ENCODE results near the gene C12orf54. TPM values are rescaled to one million over a fixed set of nuclear protein-coding genes. Genes with fewer than 3 reads are reported as not detected.
"Not testable (repeated sequence)": the region's sequence is repeated elsewhere in the genome, so short reads cannot be mapped to it uniquely, and the experiment has no call there.

The C12orf54 gene
- total RNA-seq, 1 donor from 2014 or later, result not detected

DNA sequence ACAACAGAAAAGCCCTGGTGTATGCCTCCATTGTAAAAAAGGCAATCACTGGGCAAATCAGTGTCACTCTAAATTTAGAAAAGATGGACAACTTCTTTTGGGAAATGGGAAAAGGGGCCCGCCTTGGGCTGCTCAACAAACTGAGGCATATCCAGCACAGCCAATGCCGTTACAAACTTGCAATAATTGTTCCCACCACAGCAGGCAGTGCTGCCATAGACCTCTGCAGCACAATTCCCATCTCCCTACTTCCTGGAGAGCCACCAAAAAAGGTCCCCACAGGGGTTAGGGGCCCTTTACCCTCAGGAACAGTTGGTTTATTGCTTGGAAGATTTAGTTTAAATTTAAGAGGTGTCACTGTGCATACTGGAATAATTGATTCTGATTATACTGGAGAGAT lies 26.7 kb downstream of the C12orf54 start:
- DNase-seq (ENCODE audit: low read depth in 2 of 2), result no peak

DNA sequence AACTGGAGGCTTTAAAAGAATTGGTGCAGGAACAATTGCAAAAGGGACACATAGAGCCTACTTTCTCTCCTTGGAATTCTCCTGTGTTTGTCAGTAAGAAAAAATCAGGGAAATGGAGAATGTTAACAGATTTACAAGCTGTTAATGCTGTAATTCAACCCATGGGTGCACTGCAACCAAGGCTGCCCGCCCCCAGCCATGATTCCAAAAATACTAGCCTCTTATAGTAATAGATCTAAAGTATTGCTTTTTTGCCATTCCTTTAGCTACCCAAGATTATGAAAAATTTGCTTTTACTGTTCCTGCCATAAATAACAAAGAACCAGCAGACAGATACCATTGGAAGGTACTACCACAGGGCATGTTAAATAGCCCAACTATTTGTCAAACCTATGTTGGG lies 27.8 kb downstream of the C12orf54 start:
- DNase-seq (ENCODE audit: low read depth in 2 of 2), result no peak

DNA sequence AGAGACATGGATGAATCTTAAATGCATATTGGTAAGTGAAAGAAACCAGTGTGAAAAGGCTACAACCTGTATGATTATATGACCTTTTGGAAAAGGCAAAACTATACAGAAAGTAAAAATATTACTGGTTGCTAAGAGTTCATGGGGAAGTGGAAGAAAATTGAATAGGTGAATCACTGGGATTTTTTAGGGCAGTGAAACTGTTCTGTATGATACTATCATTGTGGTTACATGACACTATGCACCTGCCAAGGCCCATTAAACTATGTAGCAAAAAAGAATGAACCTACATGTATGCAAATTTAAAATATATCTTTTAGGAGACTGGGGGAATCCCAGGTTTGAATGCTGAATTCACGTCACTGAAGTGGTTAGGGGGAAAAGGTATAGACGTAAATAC lies 30.6 kb downstream of the C12orf54 start:
- DNase-seq (ENCODE audit: low read depth in 2 of 2), result no peak

DNA sequence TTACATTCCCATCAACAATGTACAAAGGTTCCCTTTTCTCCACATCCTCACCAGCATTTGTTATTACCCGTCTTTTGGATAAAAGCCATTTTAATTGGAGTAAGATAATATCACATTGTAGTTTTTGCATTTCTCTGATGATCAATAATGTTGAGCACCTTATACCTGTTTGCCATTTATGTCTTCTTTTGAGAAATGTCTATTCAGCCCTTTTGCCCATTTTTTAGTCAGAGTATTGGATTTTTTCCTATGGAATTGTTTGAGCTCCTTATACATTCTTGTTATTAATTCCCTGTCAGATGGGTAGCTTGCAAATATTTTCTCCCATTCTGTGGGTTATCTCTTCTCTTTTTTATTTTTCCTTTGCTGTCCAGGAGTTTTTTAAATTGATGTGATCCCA lies 32.4 kb downstream of the C12orf54 start:
- DNase-seq (ENCODE audit: low read depth in 2 of 2), result no peak

DNA sequence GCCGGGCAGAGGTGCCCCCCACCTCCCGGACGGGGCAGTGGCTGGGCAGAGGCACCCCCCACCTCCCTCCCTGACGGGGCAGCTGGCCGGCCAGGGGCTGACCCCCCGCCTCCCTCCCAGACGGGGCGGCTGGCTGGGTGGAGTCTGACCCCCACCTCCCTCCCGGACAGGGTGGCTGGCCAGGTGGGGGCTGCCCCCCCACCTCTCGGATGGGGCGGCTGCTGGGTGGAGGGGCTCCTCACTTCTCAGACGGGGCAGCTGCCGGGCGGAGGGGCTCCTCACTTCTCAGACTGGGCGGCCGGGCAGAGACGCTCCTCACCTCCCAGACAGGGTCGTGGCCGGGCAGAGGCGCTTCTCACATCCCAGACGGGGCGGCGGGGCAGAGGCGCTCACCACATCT lies 38.1 kb downstream of the C12orf54 start:
- DNase-seq (ENCODE audit: low read depth in 2 of 2), result not testable (repeated sequence)

DNA sequence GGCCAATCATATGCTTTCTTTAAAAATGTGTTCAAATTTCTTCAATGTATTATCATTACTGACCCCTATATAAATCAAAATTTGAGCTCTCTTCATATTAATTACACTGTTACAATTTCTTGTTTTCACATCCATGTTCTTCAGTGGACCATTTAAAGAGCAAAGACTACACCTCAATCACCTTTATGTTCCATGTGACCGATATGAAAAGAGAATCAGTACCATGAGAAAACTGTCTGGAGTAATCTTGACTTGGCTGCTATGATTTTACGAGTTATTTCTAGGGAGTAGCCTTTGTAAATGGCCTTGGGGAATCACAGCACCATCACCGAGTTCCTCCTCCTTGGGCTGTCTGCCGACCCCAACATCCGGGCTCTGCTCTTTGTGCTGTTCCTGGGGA lies 43.0 kb downstream of the C12orf54 start, which contains the start of gene OR8S1:
Gene OR8S1, plus strand, starts transcription at position 301 of the 400 bp plus-strand sequence. Its CDS starts 0 bp downstream, at position 301.
- no peak for DNase-seq (ENCODE audit: low read depth in 2 of 2)

GRCh38 chr12:48527891-48528670 lies 45.8 kb downstream of the C12orf54 start:
- no peak for DNase-seq (ENCODE audit: low read depth in 2 of 2)

DNA sequence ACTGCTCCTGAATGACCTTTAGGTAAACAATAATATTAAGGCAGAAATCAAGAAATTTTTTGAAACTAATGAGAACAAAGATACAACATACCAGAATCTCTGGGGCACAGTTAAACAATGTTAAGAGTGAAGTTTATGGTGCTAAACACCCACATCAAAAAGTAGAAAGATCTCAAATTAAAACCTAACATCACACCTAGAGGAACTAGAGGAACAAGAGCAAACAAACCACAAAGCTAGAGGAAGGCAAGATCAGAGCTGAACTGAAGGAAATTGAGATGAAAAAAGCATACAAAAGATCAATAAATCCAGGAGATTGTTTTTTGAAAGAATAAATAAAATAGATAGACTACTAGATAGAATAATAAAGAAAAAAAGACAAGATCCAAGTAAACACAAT lies 50.3 kb downstream of the C12orf54 start:
- no peak for DNase-seq (ENCODE audit: low read depth in 2 of 2)

DNA sequence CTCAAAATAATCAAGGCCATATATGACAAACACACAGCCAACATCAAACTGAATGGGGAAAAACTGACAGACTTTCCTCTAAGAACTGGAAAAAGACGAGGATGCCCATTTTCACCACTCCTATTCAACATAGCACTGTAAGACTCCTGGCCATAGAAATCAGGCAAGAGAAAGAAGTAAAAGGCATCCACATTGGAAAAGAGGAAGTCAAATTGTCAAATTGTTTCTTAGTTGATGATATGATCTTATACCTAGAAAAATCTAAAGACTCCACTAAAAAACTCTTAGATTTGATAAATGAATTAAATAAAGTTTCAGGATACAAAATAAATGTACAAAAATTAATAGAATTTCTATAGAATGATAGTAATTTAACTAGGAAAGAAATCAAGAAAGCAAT lies 54.3 kb downstream of the C12orf54 start:
- DNase-seq (ENCODE audit: low read depth in 2 of 2), result no peak

GRCh38 chr12:48542300-48542928 lies 60.1 kb downstream of the C12orf54 start:
- DNase-seq (ENCODE audit: low read depth in 2 of 2), result peak; percentile 3 to 39

DNA sequence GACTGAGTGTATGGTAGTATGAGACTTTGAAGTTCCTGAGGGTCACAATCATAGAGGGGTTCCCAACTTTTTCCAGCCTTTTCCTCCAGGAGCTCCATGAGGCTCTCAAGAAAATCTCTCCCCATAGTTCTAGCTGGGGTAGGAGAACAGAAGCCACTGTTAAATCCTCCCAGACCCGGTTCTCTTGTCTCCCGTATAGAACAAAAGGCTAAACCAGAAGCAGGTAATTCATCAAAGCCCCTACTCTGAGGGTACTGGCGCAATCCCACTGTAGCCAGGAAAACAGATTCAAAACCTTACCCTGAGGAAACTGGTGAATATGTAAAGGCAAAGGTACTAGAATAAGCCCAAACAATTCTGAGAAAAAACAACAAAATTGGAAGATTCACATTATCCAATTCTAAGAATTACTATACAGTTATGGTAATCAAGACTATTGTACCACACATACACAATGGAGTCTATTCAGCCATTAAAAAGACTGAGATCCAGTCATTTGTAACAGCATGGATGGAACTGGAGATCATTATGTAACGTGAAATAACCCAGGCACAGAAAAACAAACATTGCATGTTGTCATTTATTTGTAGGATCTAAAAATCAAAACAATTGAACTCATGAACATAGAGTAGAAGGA lies 63.7 kb downstream of the C12orf54 start:
- no peak for DNase-seq (ENCODE audit: low read depth in 2 of 2)

Other genes starting within 250 kb of the C12orf54 start
- 0.51 and 1.0 TPM in 2 replicates for gene ZNF641, start 131.6 kb upstream of the C12orf54 start, total RNA-seq
- gene ANP32D, start 9.9 kb upstream of the C12orf54 start, total RNA-seq, result not detected in 2 replicates
- not detected in 2 replicates for gene OR8S1, start 43.1 kb downstream of the C12orf54 start, total RNA-seq
- gene LALBA, start 87.5 kb downstream of the C12orf54 start, total RNA-seq, result not detected in 2 replicates
- 31.1 and 43.0 TPM in 2 replicates for gene KANSL2, start 199.7 kb downstream of the C12orf54 start, total RNA-seq
- 17.7 and 21.0 TPM in 2 replicates for gene CCNT1, start 234.2 kb downstream of the C12orf54 start, total RNA-seq

Measured in dermis microvascular lymphatic vessel endothelial cell (primary cell).